ENCODE results near the gene TLR3.

GRCh38 chr4:186039697-186040096 lies 29.3 kb upstream of the TLR3 start:
- no peak for TF ChIP-seq SP1 (IDR thresholded peaks at IDR 0.05)
- TF ChIP-seq CTBP1 (IDR thresholded peaks at IDR 0.05; ENCODE audit: borderline replicate concordance) = no peak
- TF ChIP-seq FOXK2 (IDR thresholded peaks at IDR 0.05) = no peak
- TF ChIP-seq BHLHE40 (IDR thresholded peaks at IDR 0.05; ENCODE audit: borderline replicate concordance) = no peak
- no peak for TF ChIP-seq FOXA1 (IDR thresholded peaks at IDR 0.05)
- TF ChIP-seq TARDBP (IDR thresholded peaks at IDR 0.05) = no peak
- no peak for TF ChIP-seq ELF4 (IDR thresholded peaks at IDR 0.05)
- no peak for TF ChIP-seq SUZ12 (IDR thresholded peaks at IDR 0.05)
- TF ChIP-seq FOXM1 (IDR thresholded peaks at IDR 0.05; ENCODE audit: borderline replicate concordance) = no peak

Data from HEK293T (cell line).